H9 (cell line): ENCODE results near the gene TCF4. TPM values are rescaled to one million over a fixed set of nuclear protein-coding genes. Genes with fewer than 3 reads are reported as not detected.
"Not testable (repeated sequence)": the region's sequence is repeated elsewhere in the genome, so short reads cannot be mapped to it uniquely, and the experiment has no call there.

Source experiments
- DNase-seq: peaks from one replicate; pipeline ENCODE4 v3.0.0-alpha.2; 2017
- H2AFZ ChIP-seq: one replicate; pipeline ENCODE4 v1.6.1; 2013; ENCODE audit warnings: mild to moderate bottlenecking, low read length, control low read depth, moderate library complexity
- H2AK5ac ChIP-seq: 2 replicates; pipeline ENCODE4 v1.6.1; 2013; ENCODE audit warnings: low read length, control low read depth, mixed read lengths; ENCODE audit not compliant: insufficient read length
- H2BK120ac ChIP-seq: one replicate; pipeline ENCODE4 v1.6.1; 2013; ENCODE audit warnings: low read depth, mild to moderate bottlenecking, low read length, control low read depth, inconsistent platforms; ENCODE audit not compliant: poor library complexity, severe bottlenecking
- H2BK12ac ChIP-seq: 2 replicates; pipeline ENCODE4 v1.6.1; 2013; ENCODE audit warnings: low read length, control low read depth, mixed read lengths, low read depth; ENCODE audit not compliant: insufficient read length
- H2BK15ac ChIP-seq: 2 replicates; pipeline ENCODE4 v1.6.1; 2013; ENCODE audit warnings: low read depth, low read length, control low read depth
- H2BK20ac ChIP-seq: one replicate; pipeline ENCODE4 v1.6.1; 2013; ENCODE audit warnings: low read depth, mild to moderate bottlenecking, low read length, control low read depth, inconsistent platforms; ENCODE audit not compliant: poor library complexity, severe bottlenecking
- H2BK5ac ChIP-seq: 2 replicates; pipeline ENCODE4 v1.6.1; 2013; ENCODE audit warnings: low read length, control low read depth, mixed read lengths; ENCODE audit not compliant: insufficient read length
- H3K14ac ChIP-seq: 2 replicates; pipeline ENCODE4 v1.6.1; 2013; ENCODE audit warnings: low read length, control low read depth; ENCODE audit not compliant: insufficient read depth
- H3K18ac ChIP-seq: 2 replicates; pipeline ENCODE4 v1.6.1; 2013; ENCODE audit warnings: low read depth, mild to moderate bottlenecking, mixed read lengths, low read length, control low read depth; ENCODE audit not compliant: insufficient read length
- H3K23ac ChIP-seq: 2 replicates; pipeline ENCODE4 v1.6.1; 2013; ENCODE audit warnings: low read length, control low read depth, mixed read lengths, low read depth; ENCODE audit not compliant: insufficient read length
- H3K23me2 ChIP-seq: 2 replicates; pipeline ENCODE4 v1.6.1; 2013; ENCODE audit warnings: low read depth, mild to moderate bottlenecking, mixed read lengths, low read length, control low read depth; ENCODE audit not compliant: insufficient read length, poor library complexity, severe bottlenecking
- H3K27ac ChIP-seq: 2 replicates; pipeline ENCODE4 v1.5.1; 2013; ENCODE audit warnings: low read length, control low read depth, mixed read lengths, low read depth; ENCODE audit not compliant: insufficient read length
- H3K27me3 ChIP-seq: 2 replicates; pipeline ENCODE4 v1.6.1; 2013; ENCODE audit warnings: low read length, control low read depth, inconsistent platforms; ENCODE audit not compliant: insufficient read depth
- H3K4ac ChIP-seq: 2 replicates; pipeline ENCODE4 v1.6.1; 2013; ENCODE audit warnings: low read depth, mild to moderate bottlenecking, control low read depth, inconsistent platforms, low read length, moderate library complexity
- H3K4me1 ChIP-seq: 2 replicates; pipeline ENCODE4 v1.6.1; 2013; ENCODE audit warnings: low read length, control low read depth, inconsistent platforms; ENCODE audit not compliant: insufficient read depth
- H3K4me2 ChIP-seq: 2 replicates; pipeline ENCODE4 v1.6.1; 2013; ENCODE audit warnings: low read length, control low read depth, mixed read lengths; ENCODE audit not compliant: insufficient read length, insufficient read depth
- H3K56ac ChIP-seq: 2 replicates; pipeline ENCODE4 v1.6.1; 2013; ENCODE audit warnings: low read depth, mild to moderate bottlenecking, mixed read lengths, low read length, control low read depth; ENCODE audit not compliant: insufficient read length
- H3K79me1 ChIP-seq: 2 replicates; pipeline ENCODE4 v1.6.1; 2013; ENCODE audit warnings: low read depth, mild to moderate bottlenecking, moderate library complexity, low read length, control low read depth, inconsistent platforms; ENCODE audit not compliant: insufficient read depth, poor library complexity, severe bottlenecking
- H3K79me2 ChIP-seq: 2 replicates; pipeline ENCODE4 v1.6.1; 2013; ENCODE audit warnings: low read length, control low read depth, inconsistent platforms; ENCODE audit not compliant: insufficient read depth
- H3K9ac ChIP-seq: 2 replicates; pipeline ENCODE4 v1.6.1; 2013; ENCODE audit warnings: low read length, control low read depth, mixed read lengths; ENCODE audit not compliant: insufficient read length; ENCODE audit errors: extremely low read depth
- H3K9me3 ChIP-seq: one replicate; pipeline ENCODE4 v1.6.1; 2013; ENCODE audit warnings: low read depth, low read length, inconsistent platforms; ENCODE audit not compliant: control insufficient read depth
- H3T11ph ChIP-seq: one replicate; pipeline ENCODE4 v1.6.1; 2013; ENCODE audit warnings: mild to moderate bottlenecking, low read length, control low read depth, inconsistent platforms
- H4K20me1 ChIP-seq: one replicate; pipeline ENCODE4 v1.6.1; 2013; ENCODE audit not compliant: control insufficient read depth, insufficient read length, insufficient read depth
- H4K5ac ChIP-seq: 2 replicates; pipeline ENCODE4 v1.6.1; 2013; ENCODE audit warnings: low read depth, mild to moderate bottlenecking, mixed read lengths, low read length, control low read depth; ENCODE audit not compliant: insufficient read length
- H4K8ac ChIP-seq: replicated peaks from 2 replicates; pipeline ENCODE4 v1.6.1; 2013; ENCODE audit warnings: low read length, control low read depth, mixed read lengths, low read depth; ENCODE audit not compliant: insufficient read length
- H4K91ac ChIP-seq: 2 replicates; pipeline ENCODE4 v1.6.1; 2013; ENCODE audit warnings: low read depth, mild to moderate bottlenecking, moderate library complexity, mixed read lengths, low read length, control low read depth; ENCODE audit not compliant: insufficient read length
- H3K27ac Mint-ChIP-seq, 3 experiments: 2 replicates in 2 of 3; 3 replicates in 1 of 3; pipeline ENCODE4 v1.8.0; 2020 to 2021; ENCODE audit warnings: mixed read lengths in 3 of 3, mild to moderate bottlenecking in 1 of 3, moderate library complexity in 1 of 3
- H3K27me3 Mint-ChIP-seq: 2 replicates; pipeline ENCODE4 v1.8.0; 2021; ENCODE audit warnings: low read depth, mild to moderate bottlenecking, moderate library complexity, mixed read lengths
- H3K36me3 Mint-ChIP-seq, 3 experiments: 2 replicates in 2 of 3; 3 replicates in 1 of 3; pipeline ENCODE4 v1.8.0; 2020 to 2021; ENCODE audit warnings: low read depth in 3 of 3, mixed read lengths in 3 of 3; ENCODE audit not compliant: insufficient read depth in 1 of 3
- H3K4me1 Mint-ChIP-seq, 2 experiments: 2 replicates each; pipeline ENCODE4 v1.8.0; 2020; ENCODE audit warnings: mixed read lengths in 2 of 2
- H3K4me3 Mint-ChIP-seq, 2 experiments: 2 replicates in 1 of 2; 3 replicates in 1 of 2; pipeline ENCODE4 v1.8.0; 2020 to 2021; ENCODE audit warnings: mild to moderate bottlenecking in 2 of 2, mixed read lengths in 2 of 2, moderate library complexity in 1 of 2
- H3K9me3 Mint-ChIP-seq, 2 experiments: 2 replicates in 1 of 2; 3 replicates in 1 of 2; pipeline ENCODE4 v1.8.0; 2020; ENCODE audit warnings: mild to moderate bottlenecking in 2 of 2, mixed read lengths in 2 of 2, moderate library complexity in 1 of 2
- CTCF ChIP-seq: fragments of 200-600 bp; sonication (generic); conservative IDR thresholded peaks from 3 replicates; pipeline ENCODE4 v1.8.0; 2021; ENCODE audit warnings: antibody characterized with exemption, mild to moderate bottlenecking
- WGBS: extraction: QIAGEN DNeasy Blood & Tissue Kit; methylation state at CpG from one replicate; pipeline ENCODE4 v1.1.7; 2013; ENCODE audit warnings: missing lambda C conversion rate, low lambda C conversion rate, mixed read lengths; ENCODE audit not compliant: insufficient read length; ENCODE audit errors: extremely low coverage; 5-methylcytosine and 5-hydroxymethylcytosine counted together
- total RNA-seq: library from RNA; stranded (reverse); gene quantifications from 2 replicates; pipeline ENCODE4 v1.2.1, GENCODE V29; 2021

TCF4 gene
- total RNA-seq, 1 experiment from 2014 or later: 99.4 TPM

GRCh38 chr18:55470826-55471225 is 117.2 kb downstream of the TCF4 start:
- Histone ChIP-seq H3K79me2 (peaks cover 6% of the 10 kb centered on the region; the same call in 1 of the 2 replicates), H3K23me2 (no peaks in the 10 kb centered on the region)

GRCh38 chr18:55469134-55469533 is 118.9 kb downstream of the TCF4 start:
- not testable (repeated sequence) for H3K18ac ChIP-seq, H3K79me1 ChIP-seq, H3K56ac ChIP-seq, H2BK20ac ChIP-seq, H3K9ac ChIP-seq, H3K27ac ChIP-seq, H2BK15ac ChIP-seq, H2AFZ ChIP-seq, H3K4me3 Mint-ChIP-seq, H2AK5ac ChIP-seq, H3K9me3 Mint-ChIP-seq, H2BK5ac ChIP-seq, H2BK120ac ChIP-seq, DNase-seq, H3K36me3 Mint-ChIP-seq, H3K4ac ChIP-seq, H4K8ac ChIP-seq, H3K23me2 ChIP-seq, H3T11ph ChIP-seq, H4K91ac ChIP-seq, H3K14ac ChIP-seq, H3K4me2 ChIP-seq, H2BK12ac ChIP-seq, H3K79me2 ChIP-seq, H4K20me1 ChIP-seq, H3K27me3 Mint-ChIP-seq, H3K9me3 ChIP-seq, H3K23ac ChIP-seq, H3K27me3 ChIP-seq, H4K5ac ChIP-seq
- peak overlapping the region in 1 of 3 experiments; percentile 17; a peak in 2 of 7 replicates for H3K27ac Mint-ChIP-seq
- peaks cover 15% of the 10 kb centered on the region for H3K4me1 ChIP-seq
- peaks cover 52 to 56% of the 10 kb centered on the region in 2 experiments for H3K4me1 Mint-ChIP-seq
- WGBS: no CpG with 5 or more reads among the region's 8 CpGs

More at GRCh38 chr18:55470826-55471225, 117.2 kb downstream of the TCF4 start:
- H3K27ac Mint-ChIP-seq: peak overlapping the region in 1 of 3 experiments; percentile 72; a peak in 2 of 7 replicates
- H2AK5ac ChIP-seq: no peak overlapping the region
- H2BK12ac ChIP-seq: no peak overlapping the region
- no peak overlapping the region for H2BK5ac ChIP-seq
- H3K4me1 Mint-ChIP-seq: peaks cover 46 to 56% of the 10 kb centered on the region in 2 experiments
- H2BK15ac ChIP-seq: no peak overlapping the region
- H4K20me1 ChIP-seq: no peaks in the 10 kb centered on the region
- H3K4me1 ChIP-seq: peaks cover 15% of the 10 kb centered on the region
- no peak overlapping the region for H3K4me3 Mint-ChIP-seq
- no peaks in the 10 kb centered on the region for H3K9me3 ChIP-seq
- H3K27ac ChIP-seq: no peak overlapping the region
- DNase-seq: no peak
- H3K36me3 Mint-ChIP-seq: no peaks in the 10 kb centered on the region
- no peaks in the 10 kb centered on the region for H3K27me3 Mint-ChIP-seq
- H3K56ac ChIP-seq: no peak overlapping the region
- H3K27me3 ChIP-seq: no peaks in the 10 kb centered on the region
- no peak overlapping the region for H3T11ph ChIP-seq
- no peak overlapping the region for H4K8ac ChIP-seq
- H3K9me3 Mint-ChIP-seq: no peaks in the 10 kb centered on the region
- no peak overlapping the region for H3K23ac ChIP-seq
- no peak overlapping the region for H3K14ac ChIP-seq
- peaks cover 6% of the 10 kb centered on the region for H3K79me1 ChIP-seq
- no peak overlapping the region for H3K9ac ChIP-seq
- no CpG with 5 or more reads among the region's 4 CpGs for WGBS
- H2BK120ac ChIP-seq: no peak overlapping the region
- no peak overlapping the region for H3K4ac ChIP-seq
- H2BK20ac ChIP-seq: no peak overlapping the region
- no peak overlapping the region for H2AFZ ChIP-seq
- TF ChIP-seq CTCF: no peak
- H4K91ac ChIP-seq: no peak overlapping the region
- H3K4me2 ChIP-seq: no peak overlapping the region
- H4K5ac ChIP-seq: no peak overlapping the region
- no peak overlapping the region for H3K18ac ChIP-seq
